HG03135 (cell line): ENCODE results near the gene FBXW5.

Experiments used
- ATAC-seq: cut with Tn5 transposase; IDR thresholded peaks from one replicate; pipeline ENCODE4 v1.9.1; 2021; ENCODE audit warnings: mild to moderate bottlenecking, moderate library complexity; ENCODE audit not compliant: unreplicated experiment

FBXW5 gene

GRCh38 chr9:136978073-136978864 is 33.7 kb upstream of the FBXW5 start:
- ATAC-seq: no peak

DNA sequence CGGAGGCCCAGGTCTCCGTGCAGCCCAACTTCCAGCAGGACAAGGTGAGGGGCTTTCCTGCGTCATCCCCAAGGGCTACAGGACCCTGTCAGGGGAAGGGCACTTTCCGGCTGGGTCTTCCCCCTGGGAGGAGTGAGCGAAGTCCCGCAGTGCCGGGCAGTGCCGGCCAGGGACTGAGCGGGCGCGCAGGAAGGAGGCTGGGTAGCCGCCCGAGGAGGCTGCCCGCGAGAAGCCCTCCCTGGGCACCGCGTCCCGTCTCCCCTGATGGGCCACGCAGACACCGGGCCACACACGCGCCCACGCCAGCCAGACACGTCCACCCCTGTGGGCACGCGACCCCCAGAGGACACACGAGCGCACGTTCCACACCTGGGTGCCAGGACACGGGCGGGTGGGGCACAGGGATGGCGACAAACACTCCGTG is 33.1 kb upstream of the FBXW5 start:
- no peak for ATAC-seq

GRCh38 chr9:136977223-136977622 is 32.7 kb upstream of the FBXW5 start, which contains the start of gene PTGDS:
Gene PTGDS (plus strand): TSS chr9:136977504. CDS start chr9:136977579, 75 bp downstream.
- ATAC-seq: no peak

GRCh38 chr9:136975644-136976043 is 31.1 kb upstream of the FBXW5 start:
- ATAC-seq: no peak

DNA sequence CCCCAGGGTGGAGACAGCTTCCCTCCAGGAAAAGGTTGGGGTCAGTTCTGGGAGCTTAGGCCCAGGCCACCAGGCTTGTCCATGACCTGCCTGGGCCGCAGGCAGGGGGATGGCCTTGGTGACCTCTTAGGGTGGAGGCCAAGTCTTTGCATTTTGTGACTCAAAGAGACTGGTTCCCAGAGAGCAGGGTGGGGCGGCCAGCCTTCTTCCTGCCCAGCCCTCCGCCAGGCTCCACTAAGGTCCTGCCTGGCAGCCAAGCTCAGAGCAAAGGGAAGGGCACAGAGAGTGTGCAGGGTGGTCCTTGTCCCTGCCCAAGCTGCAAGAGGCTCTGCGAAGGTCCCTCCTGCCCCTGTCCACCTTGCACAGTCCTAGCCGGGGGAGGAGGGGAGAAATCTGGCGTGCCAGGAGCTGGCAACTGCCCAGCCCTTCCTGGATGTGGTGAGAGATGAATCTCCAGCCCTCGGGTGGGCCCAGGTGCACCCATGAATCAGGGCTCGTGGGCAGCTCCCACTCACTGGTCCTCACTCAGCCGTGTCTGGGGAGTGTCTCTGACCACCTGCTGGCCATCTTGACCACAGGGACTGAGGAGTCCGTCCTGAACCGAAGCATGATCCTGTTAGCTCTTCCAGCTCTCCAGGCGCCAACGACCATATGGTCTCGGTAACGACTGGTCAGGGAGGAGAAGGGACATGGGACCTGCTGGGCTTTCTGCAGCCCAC is 30.4 kb upstream of the FBXW5 start:
- no peak for ATAC-seq

GRCh38 chr9:136973618-136974617 is 29.4 kb upstream of the FBXW5 start:
- no peak for ATAC-seq

- ATAC-seq: no peak
Measured at GRCh38 chr9:136972743-136973142, 28.2 kb upstream of the FBXW5 start.

DNA sequence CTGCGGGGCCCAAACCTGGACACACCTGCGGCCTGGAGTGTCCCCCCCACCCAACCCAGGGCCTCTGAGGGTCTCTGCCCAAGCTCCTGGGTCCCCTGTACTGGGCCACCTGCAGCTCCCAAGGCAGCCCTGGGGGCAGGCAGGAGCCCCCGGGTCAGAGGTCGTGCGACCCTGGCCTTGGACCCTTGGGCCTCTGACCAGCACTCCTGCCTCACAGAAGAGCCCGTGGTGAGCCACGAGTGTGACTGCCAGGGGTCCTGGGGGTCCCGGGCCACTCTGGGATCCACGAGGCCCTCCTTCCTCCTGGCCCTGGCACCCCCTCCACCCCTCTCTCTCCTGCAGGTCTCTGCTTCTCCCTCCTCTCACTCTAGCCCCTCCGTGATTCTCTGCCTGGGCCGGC is 27.8 kb upstream of the FBXW5 start:
- ATAC-seq: no peak

DNA sequence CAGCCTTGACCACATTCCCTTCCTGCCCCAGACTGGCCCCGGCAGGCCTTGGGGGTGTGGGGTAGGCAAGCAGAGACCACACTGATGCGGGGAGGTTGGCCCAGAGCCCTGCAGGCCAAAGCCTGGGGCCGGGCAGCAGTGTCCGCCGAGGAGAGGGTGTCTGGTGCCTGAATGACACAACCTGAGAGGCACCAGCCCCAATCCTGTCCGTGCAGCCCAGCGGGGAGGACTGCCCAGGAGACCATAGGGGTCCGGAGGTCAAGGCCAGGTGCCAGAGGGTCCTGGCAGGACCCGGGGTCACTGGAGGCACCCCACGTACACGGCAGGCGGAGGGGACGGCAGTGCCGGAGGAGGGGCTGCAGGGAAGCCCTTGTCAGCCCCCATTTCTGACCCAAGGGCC is 27.2 kb upstream of the FBXW5 start:
- no peak for ATAC-seq

DNA sequence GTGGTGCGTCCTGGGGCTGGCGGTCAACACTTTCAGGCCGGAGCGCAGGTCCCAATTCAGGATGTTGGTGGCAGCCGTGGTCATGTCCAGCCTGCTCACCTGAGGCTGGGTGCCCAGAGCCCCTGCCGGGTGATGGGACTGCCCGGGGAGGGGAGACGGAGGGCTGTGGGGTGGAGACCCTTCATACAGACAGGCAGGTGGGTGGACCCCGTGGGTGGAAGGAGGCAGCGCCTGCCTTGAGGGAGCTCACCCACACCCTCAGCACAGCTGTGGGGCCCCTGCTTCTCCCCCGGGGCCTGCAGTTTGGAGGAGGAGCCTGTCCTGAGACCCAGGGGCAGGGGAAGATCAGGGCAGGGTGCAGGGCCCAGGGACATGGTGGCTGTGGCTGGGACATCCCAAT is 25.8 kb upstream of the FBXW5 start:
- ATAC-seq: no peak

GRCh38 chr9:136969774-136970173 is 25.2 kb upstream of the FBXW5 start:
- no peak for ATAC-seq

GRCh38 chr9:136969150-136969549 is 24.6 kb upstream of the FBXW5 start:
- no peak for ATAC-seq

GRCh38 chr9:136968333-136969127 is 24.0 kb upstream of the FBXW5 start:
- no peak for ATAC-seq

GRCh38 chr9:136965771-136966484 is 21.4 kb upstream of the FBXW5 start:
- ATAC-seq: no peak

GRCh38 chr9:136964833-136965422 is 20.4 kb upstream of the FBXW5 start:
- ATAC-seq: no peak

GRCh38 chr9:136964171-136964689 is 19.7 kb upstream of the FBXW5 start:
- no peak for ATAC-seq

DNA sequence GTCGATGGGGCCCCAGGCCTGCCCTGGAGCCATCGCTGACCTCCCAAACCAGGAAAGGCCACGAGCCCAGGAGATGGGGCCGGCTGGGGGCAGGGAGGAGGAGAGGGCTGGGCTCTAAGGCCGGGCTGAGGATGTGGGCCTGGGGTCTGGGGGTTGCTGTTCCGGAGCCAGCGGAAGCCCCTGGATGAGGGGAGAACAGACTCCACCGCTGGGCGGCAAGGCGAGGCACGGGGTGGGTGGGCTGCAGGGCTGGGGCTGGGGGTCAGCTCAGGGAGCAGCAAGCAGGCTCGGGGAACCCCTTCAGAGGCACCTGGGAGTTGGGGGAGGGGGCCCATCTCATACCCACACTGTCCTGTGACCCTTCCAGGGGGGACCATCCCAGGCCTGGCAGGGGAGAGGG is 19.2 kb upstream of the FBXW5 start:
- no peak for ATAC-seq

- no peak for ATAC-seq
Measured at GRCh38 chr9:136963341-136963740, 18.8 kb upstream of the FBXW5 start.

- no peak for ATAC-seq
Measured at GRCh38 chr9:136962701-136963248, 18.2 kb upstream of the FBXW5 start.
